Activated CD4-positive, alpha-beta T cell treated with anti-CD3 and anti-CD28 coated beads for 36 hours (primary cell): Measurements from ENCODE around the gene ZFP36L2. TPM values are rescaled to one million over a fixed set of nuclear protein-coding genes. Genes with fewer than 3 reads are reported as not detected.

ENCODE experiments used
- ATAC-seq: fragments of 200-7000 bp; cut with Tn5 transposase; one replicate; pipeline ENCODE4 v1.10.0; 2021; ENCODE audit warnings: mild to moderate bottlenecking, moderate library complexity
- CTCF ChIA-PET: fragments of 350-600 bp; sonication (Branson Sonifier 250); formaldehyde crosslinking; loops from one replicate; lab custom pipeline; 2021; ENCODE audit warnings: antibody characterized with exemption; lab: Charles Lee
- POLR2A ChIA-PET: fragments of 350-600 bp; sonication (Branson Sonifier 250); formaldehyde crosslinking; loops from one replicate; lab custom pipeline; 2021; ENCODE audit warnings: antibody characterized with exemption, inconsistent platforms; lab: Charles Lee
- DNase-seq: peaks from one replicate; pipeline ENCODE4 v3.0.0-alpha.2; 2020
- H3K27ac Mint-ChIP-seq: one replicate; pipeline ENCODE4 v1.8.0; 2021; ENCODE audit warnings: mixed read lengths
- H3K27me3 Mint-ChIP-seq: one replicate; pipeline ENCODE4 v1.8.0; 2021; ENCODE audit warnings: mixed read lengths
- H3K36me3 Mint-ChIP-seq: one replicate; pipeline ENCODE4 v1.8.0; 2021; ENCODE audit warnings: low read depth, mixed read lengths
- H3K4me1 Mint-ChIP-seq: one replicate; pipeline ENCODE4 v1.8.0; 2021; ENCODE audit warnings: mixed read lengths
- H3K4me3 Mint-ChIP-seq: one replicate; pipeline ENCODE4 v1.8.0; 2021; ENCODE audit warnings: mild to moderate bottlenecking, moderate library complexity, mixed read lengths
- H3K9me3 Mint-ChIP-seq: one replicate; pipeline ENCODE4 v1.8.0; 2021; ENCODE audit warnings: low read depth, mixed read lengths
- intact Hi-C, 2 experiments: fragments of 100-400 bp; cut with DNase I in 1 of 2; cut with micrococcal nuclease in 1 of 2; formaldehyde crosslinking; loops; one replicate each; pipeline versions ENCODE4 v1.14.2 to v1.15.1; 2022 to 2024; cut with DNase I, micrococcal nuclease
- total RNA-seq, 2 experiments: library from RNA; stranded (reverse); gene quantifications; one replicate each; pipeline ENCODE4 v1.2.3, GENCODE V29; 2021

The ZFP36L2 gene, protein sequence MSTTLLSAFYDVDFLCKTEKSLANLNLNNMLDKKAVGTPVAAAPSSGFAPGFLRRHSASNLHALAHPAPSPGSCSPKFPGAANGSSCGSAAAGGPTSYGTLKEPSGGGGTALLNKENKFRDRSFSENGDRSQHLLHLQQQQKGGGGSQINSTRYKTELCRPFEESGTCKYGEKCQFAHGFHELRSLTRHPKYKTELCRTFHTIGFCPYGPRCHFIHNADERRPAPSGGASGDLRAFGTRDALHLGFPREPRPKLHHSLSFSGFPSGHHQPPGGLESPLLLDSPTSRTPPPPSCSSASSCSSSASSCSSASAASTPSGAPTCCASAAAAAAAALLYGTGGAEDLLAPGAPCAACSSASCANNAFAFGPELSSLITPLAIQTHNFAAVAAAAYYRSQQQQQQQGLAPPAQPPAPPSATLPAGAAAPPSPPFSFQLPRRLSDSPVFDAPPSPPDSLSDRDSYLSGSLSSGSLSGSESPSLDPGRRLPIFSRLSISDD
- total RNA-seq: 10 to 100 TPM; 74.4 to 77.7 TPM

DNA sequence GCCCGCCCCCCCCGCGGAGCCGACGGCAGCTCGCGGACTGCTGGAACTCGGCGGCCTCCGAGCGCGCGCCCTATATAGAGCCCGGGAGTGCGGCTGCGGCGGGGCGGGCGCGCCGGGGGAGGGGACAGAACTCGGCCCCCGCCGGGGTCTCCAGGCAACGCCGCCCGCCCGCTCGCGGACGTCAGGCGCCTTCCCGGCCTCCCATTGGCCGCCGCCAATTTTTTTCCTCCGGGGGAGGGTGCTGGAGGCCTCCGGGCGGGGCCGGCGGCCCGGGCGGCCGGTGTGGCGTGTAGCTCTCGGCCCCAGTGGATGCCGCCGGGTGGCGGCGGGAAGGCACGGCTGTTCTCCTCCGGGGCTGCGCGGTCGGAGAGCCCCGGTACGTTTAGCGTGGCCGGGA lies at the start of gene ZFP36L2:
Gene ZFP36L2, minus strand, starts transcription at position 49 of the 397 bp plus-strand sequence. CDS start 291 bp downstream, outside the sequence.
- Mint-ChIP-seq H3K36me3 (peaks cover 38% of the 10 kb centered on the region), H3K4me1 (peaks cover 37% of the 10 kb centered on the region), H3K27ac (peak within 1 kb of the TSS; percentile 91), H3K9me3 (no peaks in the 10 kb centered on the region), H3K4me3 (peak within 1 kb of the TSS; percentile 83), H3K27me3 (no peaks in the 10 kb centered on the region)
- DNase-seq (peak; percentile 98), ATAC-seq (peak; percentile 75)
- POLR2A ChIA-PET: interaction anchor here (0.6 to 3.3 kb wide), 15 partner anchors 8 to 416 kb away, joined by 3 to 14 read pairs (median 6); no protein-coding TSS in a partner anchor
- CTCF ChIA-PET: interaction anchor here (0.6 to 4.5 kb wide), 8 partner anchors 32 to 576 kb away, joined by 3 to 239 read pairs (median 4); no protein-coding TSS in a partner anchor
- intact Hi-C loops: loop anchor here (1.0 to 10.0 kb wide), 10 partner anchors 52 to 732 kb away; partner anchors contain the start of genes KCNG3 (in 1 of the 2) and THADA (in 1 of the 2)

GRCh38 chr2:43274721-43275120 lies 48.3 kb upstream of the ZFP36L2 start:
- H3K4me3 Mint-ChIP-seq: no peak overlapping the region
- ChIA-PET POLR2A (no interaction called here), CTCF (no interaction called here)
- H3K4me1 Mint-ChIP-seq: peaks cover 15% of the 10 kb centered on the region
- no peak overlapping the region for H3K27ac Mint-ChIP-seq
- H3K9me3 Mint-ChIP-seq: no peaks in the 10 kb centered on the region
- H3K36me3 Mint-ChIP-seq: peaks cover 13% of the 10 kb centered on the region
- no peaks in the 10 kb centered on the region for H3K27me3 Mint-ChIP-seq
- DNase-seq (no peak), ATAC-seq (no peak)
- intact Hi-C loops: no loop called here

DNA sequence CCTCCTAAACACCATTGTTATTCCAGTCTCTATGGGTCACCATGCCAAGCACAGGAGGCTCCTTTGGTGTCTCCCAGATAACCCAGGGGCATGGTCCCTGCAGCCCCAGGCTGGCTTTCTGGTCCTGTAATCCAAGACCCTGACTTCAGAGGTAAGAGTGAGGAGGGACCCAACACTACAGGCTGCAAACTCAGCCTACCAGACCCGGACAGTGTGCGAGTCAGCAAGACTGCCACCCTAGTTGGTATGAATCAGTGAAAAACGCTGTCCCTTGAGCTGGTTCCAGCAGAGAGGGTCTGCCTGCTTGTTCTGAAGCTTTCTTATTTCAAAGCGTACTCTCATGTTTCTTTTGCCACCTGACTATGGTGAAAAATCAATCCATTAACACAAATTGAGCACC lies 47.6 kb upstream of the ZFP36L2 start:
- ATAC-seq (no peak), DNase-seq (no peak)
- POLR2A ChIA-PET: no interaction called here
- H3K36me3 Mint-ChIP-seq: peaks cover 11% of the 10 kb centered on the region
- intact Hi-C loops: no loop called here
- H3K27me3 Mint-ChIP-seq: no peaks in the 10 kb centered on the region
- no peaks in the 10 kb centered on the region for H3K9me3 Mint-ChIP-seq
- peaks cover 17% of the 10 kb centered on the region for H3K4me1 Mint-ChIP-seq
- no peak overlapping the region for H3K4me3 Mint-ChIP-seq
- CTCF ChIA-PET: no interaction called here
- no peak overlapping the region for H3K27ac Mint-ChIP-seq

GRCh38 chr2:43273529-43273928 lies 47.1 kb upstream of the ZFP36L2 start:
- intact Hi-C loops: no loop called here
- Mint-ChIP-seq H3K27me3 (no peaks in the 10 kb centered on the region), H3K4me1 (peaks cover 20% of the 10 kb centered on the region), H3K36me3 (peaks cover 12% of the 10 kb centered on the region), H3K4me3 (no peak overlapping the region), H3K9me3 (no peaks in the 10 kb centered on the region), H3K27ac (no peak overlapping the region)
- ATAC-seq (peak; percentile 77), DNase-seq (peak; percentile 28)
- ChIA-PET POLR2A (no interaction called here), CTCF (no interaction called here)

GRCh38 chr2:43270930-43271615 lies 44.7 kb upstream of the ZFP36L2 start:
- Mint-ChIP-seq H3K4me3 (no peak overlapping the region), H3K27ac (no peak overlapping the region), H3K27me3 (no peaks in the 10 kb centered on the region), H3K4me1 (peaks cover 20% of the 10 kb centered on the region), H3K9me3 (no peaks in the 10 kb centered on the region), H3K36me3 (peaks cover 15% of the 10 kb centered on the region)
- ChIA-PET POLR2A (no interaction called here), CTCF (interaction anchor here (0.7 to 0.8 kb wide), 4 partner anchors 210 to 339 kb away, joined by 3 to 5 read pairs (median 4); no protein-coding TSS in a partner anchor)
- DNase-seq (no peak), ATAC-seq (no peak)
- intact Hi-C loops: no loop called here

DNA sequence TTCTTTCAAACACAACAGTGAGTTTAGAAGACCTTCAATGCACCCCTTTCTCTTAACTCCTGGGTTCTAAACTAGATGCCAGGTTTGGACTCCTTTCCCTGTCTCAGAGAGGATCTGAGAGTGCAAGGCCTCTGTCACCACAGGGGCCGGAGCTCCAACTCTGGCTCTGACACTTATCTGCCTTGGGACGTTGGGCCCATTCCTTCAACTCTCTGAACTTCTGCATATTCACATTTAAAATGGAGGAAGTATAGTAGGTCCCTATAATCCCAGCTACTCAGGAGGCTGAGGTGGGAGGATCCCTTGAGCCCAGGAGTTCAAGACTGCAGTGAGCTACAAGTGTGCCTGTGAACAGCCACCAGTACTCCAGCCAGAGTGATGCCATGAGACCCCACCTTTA lies 44.1 kb upstream of the ZFP36L2 start:
- ChIA-PET CTCF (interaction anchor here (1.2 kb wide), 1 partner anchor 214 kb away, joined by 3 read pairs; no protein-coding TSS in a partner anchor), POLR2A (interaction anchor here (0.5 kb wide), 1 partner anchor 114 kb away, joined by 4 read pairs; no protein-coding TSS in a partner anchor)
- intact Hi-C loops: no loop called here
- Mint-ChIP-seq H3K9me3 (no peaks in the 10 kb centered on the region), H3K4me1 (peaks cover 20% of the 10 kb centered on the region), H3K4me3 (no peak overlapping the region), H3K36me3 (peaks cover 15% of the 10 kb centered on the region), H3K27ac (no peak overlapping the region), H3K27me3 (no peaks in the 10 kb centered on the region)
- DNase-seq (no peak), ATAC-seq (no peak)

DNA sequence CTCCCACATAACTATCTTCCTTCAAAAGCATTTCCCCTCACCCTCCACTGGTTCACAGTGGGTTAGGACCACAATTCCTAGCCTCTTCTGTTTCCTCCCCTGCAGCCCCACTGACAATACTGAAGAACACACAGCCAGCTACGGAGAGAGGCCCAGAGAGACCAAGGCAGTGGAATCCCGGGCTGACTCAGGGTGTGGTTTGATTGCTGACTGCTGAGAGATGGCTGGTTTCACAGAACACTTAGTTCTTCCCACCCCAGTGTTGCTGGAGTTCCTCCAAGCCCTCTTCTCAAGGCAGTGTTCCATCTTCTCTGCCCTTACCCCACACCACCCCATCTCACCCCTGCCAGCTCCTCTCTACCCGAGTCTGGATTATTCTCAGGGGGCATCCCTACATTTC lies 43.3 kb upstream of the ZFP36L2 start:
- POLR2A ChIA-PET: no interaction called here
- Mint-ChIP-seq H3K27ac (no peak overlapping the region), H3K36me3 (peaks cover 14% of the 10 kb centered on the region), H3K4me1 (peaks cover 20% of the 10 kb centered on the region), H3K27me3 (no peaks in the 10 kb centered on the region), H3K9me3 (no peaks in the 10 kb centered on the region), H3K4me3 (no peak overlapping the region)
- ATAC-seq (peak; percentile 67), DNase-seq (peak; percentile 38)
- CTCF ChIA-PET: interaction anchor here (1.2 kb wide), 1 partner anchor 215 kb away, joined by 3 read pairs; no protein-coding TSS in a partner anchor
- intact Hi-C loops: no loop called here

DNA sequence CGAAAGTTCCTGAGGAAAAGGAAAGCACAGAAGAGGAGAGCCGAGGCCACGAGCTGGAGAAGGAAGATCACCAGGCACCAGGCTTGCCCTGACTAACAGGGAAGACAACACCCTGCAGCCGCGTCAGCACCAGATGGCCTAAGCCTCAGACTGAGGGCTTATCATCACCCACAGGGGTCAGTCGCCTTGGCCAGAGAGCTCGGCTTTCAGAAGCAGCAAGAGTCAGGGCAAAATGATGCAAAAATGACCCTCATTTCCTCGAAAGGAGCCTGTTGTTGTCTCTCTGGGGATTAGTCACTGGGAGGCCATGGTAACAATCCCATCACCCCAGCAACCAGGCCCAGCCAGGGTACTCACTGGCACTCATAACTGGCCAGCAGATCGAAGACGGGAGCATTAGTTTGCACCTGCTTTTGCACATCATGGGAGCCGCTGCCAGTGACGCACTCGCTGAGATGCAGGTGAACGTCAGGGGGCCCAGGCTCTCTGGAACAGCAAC lies 42.7 kb upstream of the ZFP36L2 start:
- CTCF ChIA-PET: interaction anchor here (0.5 to 1.2 kb wide), 2 partner anchors 216 to 266 kb away, joined by 3 to 4 read pairs; no protein-coding TSS in a partner anchor
- DNase-seq (no peak), ATAC-seq (no peak)
- intact Hi-C loops: no loop called here
- H3K27me3 Mint-ChIP-seq: no peaks in the 10 kb centered on the region
- POLR2A ChIA-PET: no interaction called here
- H3K27ac Mint-ChIP-seq: no peak overlapping the region
- peaks cover 9% of the 10 kb centered on the region for H3K36me3 Mint-ChIP-seq
- peaks cover 20% of the 10 kb centered on the region for H3K4me1 Mint-ChIP-seq
- H3K4me3 Mint-ChIP-seq: no peak overlapping the region
- H3K9me3 Mint-ChIP-seq: no peaks in the 10 kb centered on the region

GRCh38 chr2:43268066-43268953 lies 41.9 kb upstream of the ZFP36L2 start:
- H3K4me1 Mint-ChIP-seq: peaks cover 14% of the 10 kb centered on the region
- DNase-seq (no peak), ATAC-seq (no peak)
- H3K27ac Mint-ChIP-seq: no peak overlapping the region
- H3K27me3 Mint-ChIP-seq: no peaks in the 10 kb centered on the region
- ChIA-PET CTCF (interaction anchor here (0.5 to 1.1 kb wide), 2 partner anchors 9 to 267 kb away, joined by 3 to 4 read pairs; no protein-coding TSS in a partner anchor), POLR2A (no interaction called here)
- no peak overlapping the region for H3K4me3 Mint-ChIP-seq
- H3K36me3 Mint-ChIP-seq: peaks cover 11% of the 10 kb centered on the region
- H3K9me3 Mint-ChIP-seq: no peaks in the 10 kb centered on the region
- intact Hi-C loops: no loop called here

DNA sequence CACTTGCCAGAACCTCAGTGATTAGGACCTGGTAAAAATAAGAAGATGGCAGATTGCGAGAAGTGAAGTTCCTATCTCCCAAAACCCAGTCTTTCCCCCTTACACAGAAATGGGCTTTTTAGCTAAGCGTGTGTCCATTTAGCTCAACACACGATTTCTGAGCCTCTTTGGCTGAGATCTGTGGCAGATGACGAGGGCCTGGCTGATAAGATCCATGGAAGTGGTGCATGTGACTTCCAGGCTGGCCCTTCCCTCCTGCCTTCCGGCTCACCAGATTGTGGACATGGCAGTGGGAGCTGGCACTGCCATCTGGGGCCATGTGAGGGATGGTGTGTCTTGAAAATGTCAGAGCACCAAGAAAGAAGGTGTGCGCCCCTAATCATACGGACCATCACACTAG lies 41.0 kb upstream of the ZFP36L2 start:
- peaks cover 11% of the 10 kb centered on the region for H3K36me3 Mint-ChIP-seq
- intact Hi-C loops: no loop called here
- H3K27ac Mint-ChIP-seq: no peak overlapping the region
- ChIA-PET POLR2A (no interaction called here), CTCF (interaction anchor here (1.1 kb wide), 1 partner anchor 10 kb away, joined by 3 read pairs; no protein-coding TSS in a partner anchor)
- peaks cover 12% of the 10 kb centered on the region for H3K4me1 Mint-ChIP-seq
- ATAC-seq: no peak
- H3K27me3 Mint-ChIP-seq: no peaks in the 10 kb centered on the region
- DNase-seq: no peak
- no peak overlapping the region for H3K4me3 Mint-ChIP-seq
- no peaks in the 10 kb centered on the region for H3K9me3 Mint-ChIP-seq
